ENCODE results near the gene FAM227B.

DNA sequence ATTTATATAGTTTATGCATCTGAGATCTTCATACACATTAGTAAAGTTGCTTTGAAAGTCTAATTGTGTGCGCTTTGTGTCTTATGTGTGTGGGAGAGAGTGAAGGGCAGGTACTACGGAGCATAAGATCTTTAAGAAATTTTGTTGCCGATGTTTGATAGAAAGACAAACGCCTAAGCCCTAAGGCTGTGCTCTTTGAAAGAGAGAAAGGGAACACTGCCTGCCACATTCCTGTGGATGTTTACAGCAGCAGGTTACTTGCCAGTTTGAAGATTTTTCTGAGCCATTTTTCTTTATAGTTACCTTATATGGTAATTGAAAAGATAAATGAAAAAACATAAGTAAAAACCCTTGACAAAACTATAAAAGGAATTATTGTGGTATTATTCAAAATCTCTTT, 17.2 kb upstream of the FAM227B start:
- no peak for TF ChIP-seq EZH2 (IDR thresholded peaks at IDR 0.05; ENCODE audit: low read length)
- TF ChIP-seq, protein P1, sequence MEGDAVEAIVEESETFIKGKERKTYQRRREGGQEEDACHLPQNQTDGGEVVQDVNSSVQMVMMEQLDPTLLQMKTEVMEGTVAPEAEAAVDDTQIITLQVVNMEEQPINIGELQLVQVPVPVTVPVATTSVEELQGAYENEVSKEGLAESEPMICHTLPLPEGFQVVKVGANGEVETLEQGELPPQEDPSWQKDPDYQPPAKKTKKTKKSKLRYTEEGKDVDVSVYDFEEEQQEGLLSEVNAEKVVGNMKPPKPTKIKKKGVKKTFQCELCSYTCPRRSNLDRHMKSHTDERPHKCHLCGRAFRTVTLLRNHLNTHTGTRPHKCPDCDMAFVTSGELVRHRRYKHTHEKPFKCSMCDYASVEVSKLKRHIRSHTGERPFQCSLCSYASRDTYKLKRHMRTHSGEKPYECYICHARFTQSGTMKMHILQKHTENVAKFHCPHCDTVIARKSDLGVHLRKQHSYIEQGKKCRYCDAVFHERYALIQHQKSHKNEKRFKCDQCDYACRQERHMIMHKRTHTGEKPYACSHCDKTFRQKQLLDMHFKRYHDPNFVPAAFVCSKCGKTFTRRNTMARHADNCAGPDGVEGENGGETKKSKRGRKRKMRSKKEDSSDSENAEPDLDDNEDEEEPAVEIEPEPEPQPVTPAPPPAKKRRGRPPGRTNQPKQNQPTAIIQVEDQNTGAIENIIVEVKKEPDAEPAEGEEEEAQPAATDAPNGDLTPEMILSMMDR (optimal IDR thresholded peaks at IDR 0.05 in 1 of 3, IDR thresholded peaks at IDR 0.05 in 1 of 3, conservative IDR thresholded peaks at IDR 0.05 in 1 of 3; ENCODE audit: extremely low read depth in 1 of 3, insufficient read depth in 2 of 3, low read length in 3 of 3), result no peak
